RKO (cell line): ENCODE measurements around the gene KIFAP3.

ENCODE experiments used
- DNase-seq: peaks from one replicate; pipeline ENCODE4 v3.0.0-alpha.2; 2016; ENCODE audit warnings: low spot score

Gene KIFAP3

DNA sequence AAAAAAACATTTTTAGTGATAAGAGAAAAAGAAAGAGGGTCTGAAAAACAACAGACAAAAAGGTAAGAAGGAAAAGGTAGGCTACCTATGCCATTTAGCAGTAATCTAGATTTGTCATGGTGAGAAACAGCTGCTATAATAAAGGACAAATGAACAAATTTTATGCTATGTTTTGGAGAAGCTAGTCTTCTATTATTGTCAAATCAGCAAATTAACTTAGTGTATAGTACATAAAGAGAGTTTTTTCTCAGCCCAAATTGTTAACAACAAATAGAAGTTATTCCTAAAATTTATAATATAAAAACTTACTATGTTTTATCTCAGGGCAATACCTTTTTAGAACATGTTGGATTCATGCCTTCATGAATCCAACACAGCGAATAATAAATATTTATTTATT, 88.7 kb downstream of the KIFAP3 start:
- DNase-seq = no peak

DNA sequence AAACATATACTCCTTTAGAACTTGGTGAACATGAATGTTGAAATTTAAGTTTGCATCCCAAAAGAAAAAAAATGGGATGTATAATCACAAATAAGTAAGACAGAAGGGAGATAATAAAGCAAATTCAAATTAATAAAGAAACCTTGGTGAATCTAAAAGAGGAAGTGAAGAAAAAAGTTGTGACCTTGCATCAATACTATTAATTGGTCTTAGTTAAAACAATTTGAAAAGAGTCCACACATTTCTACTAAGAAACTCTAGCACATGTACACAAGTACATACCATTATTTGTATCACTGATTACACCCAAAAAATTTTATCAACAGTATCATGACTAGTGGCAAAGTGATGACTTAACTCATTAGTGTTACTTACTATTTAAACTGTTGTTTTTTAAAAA, 100.4 kb downstream of the KIFAP3 start:
- DNase-seq = no peak

DNA sequence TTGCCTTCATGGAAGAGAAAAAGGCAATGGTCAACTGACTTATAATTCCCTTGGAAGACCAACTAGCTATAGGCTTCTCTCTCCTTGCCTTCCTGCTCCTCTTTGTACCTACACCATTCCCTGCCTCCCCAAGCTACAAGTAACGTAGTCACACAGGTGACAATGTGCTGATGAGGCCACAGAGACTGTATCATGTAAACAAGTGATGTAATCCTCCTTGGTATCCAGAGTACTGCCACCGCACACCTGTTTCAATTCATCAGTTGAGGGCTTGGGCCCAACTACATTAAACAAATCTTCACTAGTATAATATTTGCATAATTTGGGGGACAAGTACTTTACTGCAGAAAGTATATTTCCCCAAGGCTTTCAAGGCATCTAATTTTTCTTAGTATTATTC, 104.4 kb downstream of the KIFAP3 start:
- no peak for DNase-seq

DNA sequence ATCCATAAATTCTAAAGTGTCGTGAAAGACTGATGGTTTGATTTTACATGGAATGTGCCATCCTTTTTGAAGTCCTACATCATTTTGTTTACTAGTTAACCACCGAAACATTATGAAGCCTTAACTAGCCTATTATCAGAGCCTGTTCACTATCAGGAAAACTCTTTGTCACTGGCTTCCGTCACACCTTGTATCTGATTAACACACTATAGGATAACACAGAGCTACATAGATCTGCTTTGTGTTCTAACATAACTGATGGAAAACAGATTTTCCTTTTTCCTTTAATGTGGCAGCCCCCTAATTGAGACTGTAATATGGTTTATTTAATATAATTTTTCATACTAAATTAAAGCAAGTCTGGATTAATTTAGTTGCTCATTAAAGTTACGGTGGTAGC, 106.3 kb downstream of the KIFAP3 start:
- no peak for DNase-seq

DNA sequence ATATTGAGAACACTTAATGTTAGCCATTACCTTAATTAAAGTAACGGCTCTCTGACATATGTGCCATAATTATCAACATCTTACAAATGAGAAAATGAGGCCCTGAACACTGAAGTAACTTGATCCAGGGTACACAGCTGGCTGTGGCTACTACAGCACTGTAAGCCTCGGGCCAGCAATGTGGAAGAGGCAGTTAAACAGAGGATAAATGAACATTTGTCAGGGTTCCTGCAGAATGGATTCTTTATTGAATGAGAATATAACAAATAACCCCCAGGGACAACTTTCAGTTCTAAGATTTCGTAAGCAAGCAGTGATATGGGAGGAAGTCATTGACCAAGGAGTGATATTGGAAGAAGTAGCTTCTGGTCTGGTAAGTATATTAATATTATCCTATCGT, 110.3 kb downstream of the KIFAP3 start:
- DNase-seq = no peak

DNA sequence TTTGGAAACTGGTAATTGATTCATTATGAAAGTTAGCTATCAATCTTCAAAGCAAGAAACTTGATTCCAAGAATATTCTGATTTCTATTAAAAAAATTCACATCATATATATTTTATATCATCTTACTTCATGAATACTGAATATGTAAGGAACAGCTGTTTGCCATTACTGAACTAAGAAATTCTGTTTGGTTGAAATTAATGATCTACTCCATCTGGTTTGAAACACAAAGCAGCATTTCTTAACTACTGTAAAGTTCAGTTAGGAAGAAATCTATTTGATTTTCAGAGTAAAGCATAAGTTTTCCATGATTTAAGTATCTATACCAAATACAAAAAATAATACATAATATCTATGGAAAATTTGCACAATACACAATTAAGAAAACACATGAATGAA, 114.8 kb downstream of the KIFAP3 start:
- no peak for DNase-seq

DNA sequence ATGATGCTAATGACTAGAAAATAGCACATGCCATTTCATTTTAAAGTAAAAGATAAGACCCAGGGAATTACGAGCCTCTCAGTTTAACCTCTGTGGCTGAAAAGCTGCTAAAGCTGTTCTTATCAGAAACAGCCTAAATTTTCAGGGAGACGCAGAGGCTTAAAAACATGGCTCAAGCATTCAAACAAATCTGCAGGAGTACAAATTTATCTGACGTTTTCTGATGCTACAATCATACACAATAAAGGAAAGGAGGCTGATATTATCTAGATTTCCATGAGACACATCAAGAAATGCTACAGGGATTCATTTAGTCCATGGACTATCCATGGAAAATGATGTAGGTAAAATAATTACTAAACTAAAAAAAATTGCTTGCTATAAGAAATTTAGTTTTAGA, 115.5 kb downstream of the KIFAP3 start:
- no peak for DNase-seq

DNA sequence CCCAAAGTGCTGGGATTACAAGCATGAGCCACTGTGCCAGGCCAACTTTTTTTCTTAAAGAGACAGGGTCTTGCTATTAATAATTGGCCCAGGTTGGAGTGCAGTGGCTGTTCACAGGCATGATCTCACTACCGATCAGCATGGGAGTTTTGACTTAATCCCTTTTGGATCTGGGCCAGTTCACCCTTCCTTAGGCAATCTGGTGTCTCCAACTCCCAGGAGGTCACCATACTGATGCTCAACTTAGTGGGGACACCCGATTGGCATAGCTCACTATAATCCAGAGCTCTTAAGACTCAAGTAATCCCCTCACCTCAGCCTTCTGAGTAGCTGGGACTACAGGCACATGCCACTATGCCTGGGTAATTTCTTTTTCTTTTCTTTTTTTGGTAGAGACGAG, 116.6 kb downstream of the KIFAP3 start:
- DNase-seq = no peak

DNA sequence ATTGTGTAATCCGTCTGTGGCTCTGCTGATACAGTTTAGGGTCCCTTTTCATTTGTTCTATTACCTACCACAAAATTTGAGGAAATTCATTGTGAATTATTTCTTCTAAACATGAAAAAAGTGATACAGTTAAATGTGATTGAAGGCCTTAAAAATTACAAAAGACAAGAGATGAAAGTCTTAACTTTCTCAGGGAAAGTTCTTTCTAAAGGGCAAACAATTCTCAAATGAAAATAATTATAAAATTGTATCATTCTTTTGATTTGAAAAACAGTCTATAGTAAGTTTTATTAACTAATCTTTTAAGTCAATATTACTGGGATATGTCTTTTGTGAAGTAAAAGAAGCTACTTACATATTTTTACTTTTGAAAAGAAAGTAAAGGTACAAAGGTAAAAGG, 123.4 kb downstream of the KIFAP3 start:
- no peak for DNase-seq

DNA sequence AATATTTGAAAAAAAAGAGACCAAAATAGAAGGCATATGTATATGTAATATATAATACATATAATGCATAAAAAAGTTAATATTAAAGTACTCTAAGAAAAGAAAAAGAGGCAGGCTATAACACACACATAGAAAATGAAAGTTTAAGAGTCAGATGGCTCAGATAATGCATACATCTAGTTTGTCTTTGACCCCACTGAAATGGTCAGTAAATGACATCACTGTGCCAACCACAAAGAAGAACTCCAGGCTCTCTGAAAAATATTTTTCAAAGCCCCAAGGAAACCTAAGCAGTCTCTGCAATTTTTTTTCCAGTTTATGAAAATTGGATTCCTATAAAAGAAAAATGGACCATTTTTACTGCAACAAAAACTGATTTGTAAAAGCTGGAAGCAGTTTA, 125.4 kb downstream of the KIFAP3 start:
- DNase-seq = no peak

DNA sequence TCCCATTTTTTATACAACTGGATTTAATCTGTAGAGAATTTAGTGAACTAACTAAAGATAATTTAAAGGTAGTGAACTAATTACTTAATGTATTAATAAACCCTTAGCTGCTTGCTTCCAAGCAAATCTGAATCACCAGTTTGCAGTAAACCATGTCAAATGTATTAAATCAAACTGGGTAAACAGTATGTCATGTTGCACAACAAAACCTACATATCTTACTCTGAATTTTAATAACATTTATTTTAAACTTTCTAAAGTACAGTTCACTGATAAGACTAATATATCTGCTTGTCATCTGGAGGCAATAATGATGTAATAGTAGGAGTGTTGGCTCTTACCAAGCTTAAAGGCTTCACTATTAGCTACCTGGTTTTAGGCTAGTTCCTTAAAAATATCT, 128.3 kb downstream of the KIFAP3 start:
- DNase-seq = no peak

DNA sequence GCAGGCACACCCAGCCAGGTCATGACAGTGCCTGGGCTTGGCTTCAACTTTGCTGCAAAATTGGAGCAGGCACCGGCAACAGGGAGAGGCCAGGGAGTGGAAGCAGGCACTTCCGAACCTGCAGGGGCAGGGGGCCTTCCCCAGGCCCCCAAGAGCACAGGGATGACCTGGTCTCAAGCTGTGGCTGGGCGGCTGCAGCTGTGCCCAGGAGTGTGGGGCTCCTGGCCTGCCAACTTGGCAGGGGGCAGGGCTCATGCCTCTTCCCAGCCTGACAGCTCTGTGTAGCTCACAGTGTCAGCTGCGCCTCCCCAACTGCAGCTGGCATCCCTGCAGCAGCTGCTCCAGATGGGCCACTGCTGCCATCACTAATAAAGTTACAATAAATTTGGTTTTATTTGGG, 129.3 kb downstream of the KIFAP3 start:
- no peak for DNase-seq

DNA sequence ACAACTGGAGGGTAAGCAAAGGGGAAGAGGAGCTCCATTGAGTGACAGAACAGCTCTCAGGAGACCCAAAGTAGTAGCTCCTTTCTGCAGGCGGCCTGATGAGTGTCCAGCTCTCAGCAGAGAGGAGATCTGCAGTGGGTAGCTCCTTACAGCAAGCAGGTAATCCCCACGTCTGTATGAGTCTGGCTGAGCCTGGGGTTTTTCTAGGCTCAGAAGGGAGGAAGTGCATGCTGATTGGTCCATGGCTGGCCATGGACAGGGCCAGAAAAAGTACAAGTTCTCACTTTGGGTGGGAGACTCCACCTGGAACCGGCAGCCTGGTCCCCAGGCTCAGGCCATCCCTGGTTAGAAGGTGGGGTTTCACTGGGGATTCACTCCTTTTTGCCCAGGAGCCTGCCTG, 129.9 kb downstream of the KIFAP3 start:
- no peak for DNase-seq

DNA sequence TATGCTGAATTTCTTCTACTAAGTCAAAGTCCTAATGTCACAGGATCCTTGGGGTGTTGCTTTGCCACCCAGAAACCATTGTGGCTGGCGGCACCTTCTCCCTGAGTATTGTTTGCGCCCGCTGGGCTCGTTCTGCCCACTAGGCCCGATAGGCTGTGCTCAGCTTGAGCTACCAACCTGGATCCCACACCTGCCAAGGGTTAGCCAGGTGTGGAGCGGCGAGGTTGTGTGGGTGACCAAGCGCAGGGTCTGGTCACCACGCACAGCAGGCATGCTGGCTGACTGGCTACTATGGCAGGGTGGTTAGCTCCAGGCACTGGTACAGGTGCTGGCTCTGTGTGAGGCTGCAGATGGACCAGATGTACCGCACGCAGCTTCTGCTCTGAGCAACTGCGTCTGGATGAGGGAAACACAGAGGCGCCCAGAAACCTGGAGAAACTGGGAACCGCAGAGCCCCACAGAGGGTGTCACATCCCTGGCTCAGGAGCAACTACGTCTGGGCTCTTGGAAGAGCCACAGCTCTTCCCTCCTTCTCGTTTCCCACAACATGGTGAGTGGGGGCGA, 130.4 kb downstream of the KIFAP3 start:
- DNase-seq = no peak

DNA sequence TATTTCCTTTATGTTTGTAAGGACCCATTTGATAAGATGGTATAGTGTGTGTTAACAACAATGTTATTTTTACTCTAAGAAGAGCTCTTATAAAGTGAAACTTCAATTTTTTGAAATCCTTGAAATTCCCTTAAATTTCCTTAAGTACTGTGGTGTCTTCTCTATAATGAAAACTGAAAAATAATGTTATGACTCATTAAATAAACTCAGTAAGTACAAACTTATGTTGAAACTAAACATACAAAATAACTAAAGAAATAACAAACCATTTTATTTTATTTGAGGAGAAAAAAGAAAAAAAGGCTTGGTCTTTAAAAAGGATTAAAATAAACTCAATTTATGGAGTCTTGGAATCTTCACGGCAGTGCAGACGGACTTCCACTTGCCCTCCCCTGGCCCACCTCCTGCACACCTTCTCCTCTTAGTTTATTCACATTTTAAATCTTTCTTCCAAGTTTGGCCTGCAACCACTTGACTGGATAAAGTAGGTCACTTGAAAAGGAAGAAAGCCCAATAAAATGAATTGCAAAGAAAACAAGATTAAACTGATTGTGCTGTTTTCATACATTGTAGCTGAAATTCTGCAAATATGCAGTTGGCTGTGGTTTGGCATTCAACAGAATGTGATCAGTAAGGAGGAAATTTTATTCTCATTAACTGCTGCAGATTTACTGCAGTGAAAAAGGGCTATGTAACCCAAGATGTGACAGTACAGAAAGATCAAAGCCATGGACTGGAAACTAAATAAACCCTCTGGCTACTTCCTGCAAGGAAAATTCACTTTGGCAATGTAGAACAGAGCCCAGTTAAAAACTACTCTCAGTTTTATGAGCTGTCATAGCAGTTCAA, 132.3 kb downstream of the KIFAP3 start:
- DNase-seq = no peak

DNA sequence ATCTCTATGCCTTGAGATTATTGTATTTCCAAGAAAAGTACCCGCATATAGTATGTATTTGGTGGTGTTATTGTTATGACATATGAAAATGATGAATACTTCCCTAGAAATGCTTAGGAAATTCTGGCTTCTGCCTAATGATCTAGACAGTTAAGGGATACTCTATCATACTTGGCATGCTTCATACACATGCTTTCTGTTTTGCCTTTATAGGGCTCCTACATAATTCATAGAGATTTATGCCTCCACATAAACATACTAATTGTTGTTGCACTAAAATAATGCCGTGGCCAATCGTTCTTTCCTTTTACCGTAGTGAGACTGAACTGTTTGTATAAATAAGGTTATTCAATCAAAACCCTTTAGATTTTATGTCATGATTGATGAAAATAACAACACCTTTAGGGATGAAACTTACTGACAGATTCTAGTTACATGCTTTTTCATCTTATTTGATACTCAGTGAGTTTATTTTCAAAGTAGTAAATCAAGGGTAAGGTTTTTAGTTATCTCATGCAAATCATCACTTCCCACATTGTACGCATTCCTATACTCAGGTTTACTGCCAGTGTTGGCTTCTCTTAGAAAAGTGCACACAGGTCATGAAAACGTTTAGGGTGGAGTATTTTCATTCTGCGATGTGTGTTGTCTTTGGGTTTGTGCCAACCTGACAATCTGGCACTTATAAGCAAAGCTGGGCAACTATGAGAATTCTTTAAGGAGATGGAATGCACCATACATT, 140.3 kb downstream of the KIFAP3 start:
- DNase-seq = no peak

DNA sequence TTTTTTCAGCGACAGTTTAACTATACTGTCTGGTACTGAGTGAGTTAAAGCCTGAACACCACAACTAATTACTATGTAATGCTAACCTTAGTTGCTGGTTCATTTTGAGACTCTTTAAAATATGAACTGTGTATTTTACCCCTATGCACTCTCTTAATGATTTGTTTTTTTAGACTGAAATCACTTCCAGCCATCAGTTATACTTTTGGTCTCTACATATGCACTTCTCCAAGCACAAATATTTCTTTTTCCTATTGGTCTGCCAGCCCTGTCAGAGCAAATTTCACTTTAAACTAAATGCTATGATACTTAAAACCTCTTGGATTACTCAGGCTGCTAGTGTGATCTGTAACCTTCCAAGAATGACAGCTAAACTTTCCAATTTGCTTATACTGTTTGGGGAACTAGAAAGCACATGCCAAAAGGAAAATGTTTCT, 142.7 kb downstream of the KIFAP3 start:
- DNase-seq = no peak

DNA sequence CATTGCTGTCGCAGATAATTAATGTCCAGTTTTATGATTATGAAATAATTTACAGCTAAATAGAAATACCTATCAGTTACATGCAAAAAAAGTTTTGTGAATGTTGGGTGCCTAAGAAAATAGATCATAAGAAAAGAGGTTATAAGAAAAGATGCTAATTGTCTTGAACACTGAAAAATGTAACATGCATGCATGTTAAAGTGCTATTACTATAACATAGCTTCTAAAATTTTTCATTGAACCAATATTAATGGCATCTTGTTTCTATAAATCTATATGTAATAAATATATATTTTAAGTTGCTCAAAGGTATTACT, 145.3 kb downstream of the KIFAP3 start:
- no peak for DNase-seq

DNA sequence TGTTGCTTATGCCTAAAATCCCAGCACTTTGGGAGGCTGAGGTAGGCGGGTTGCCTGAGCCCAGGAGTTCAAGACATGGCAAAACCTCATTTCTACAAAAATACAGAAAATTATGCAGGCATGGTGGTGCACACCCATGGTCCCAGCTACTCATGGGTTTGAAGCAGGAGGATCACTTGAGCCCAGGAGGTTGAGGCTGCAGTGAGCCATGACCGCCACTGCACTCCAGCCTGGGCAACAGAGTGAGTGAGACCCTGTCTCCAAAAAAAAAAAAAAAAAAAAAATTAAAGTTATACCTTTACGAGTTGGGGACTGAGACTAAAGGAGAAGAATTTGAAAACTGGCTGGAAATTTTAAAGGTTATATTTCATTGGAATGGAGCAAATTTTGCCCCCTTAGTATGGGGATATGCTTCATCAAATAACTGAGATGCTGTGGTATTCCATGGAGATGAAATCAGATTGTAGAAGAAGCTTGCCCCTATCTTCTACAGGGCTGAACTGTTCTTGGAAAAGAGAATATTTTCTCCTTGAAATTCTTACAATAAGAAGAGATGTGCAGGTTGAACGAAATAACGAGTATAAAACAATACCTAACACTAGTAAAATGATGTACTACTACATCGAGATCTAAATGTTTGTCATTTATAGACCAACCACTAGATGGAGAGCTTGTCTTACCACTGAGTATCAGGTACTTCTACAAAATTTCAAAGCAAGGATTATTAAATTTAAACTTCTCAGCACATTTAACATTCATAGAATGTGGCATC, 145.9 kb downstream of the KIFAP3 start:
- DNase-seq = peak; percentile 84

DNA sequence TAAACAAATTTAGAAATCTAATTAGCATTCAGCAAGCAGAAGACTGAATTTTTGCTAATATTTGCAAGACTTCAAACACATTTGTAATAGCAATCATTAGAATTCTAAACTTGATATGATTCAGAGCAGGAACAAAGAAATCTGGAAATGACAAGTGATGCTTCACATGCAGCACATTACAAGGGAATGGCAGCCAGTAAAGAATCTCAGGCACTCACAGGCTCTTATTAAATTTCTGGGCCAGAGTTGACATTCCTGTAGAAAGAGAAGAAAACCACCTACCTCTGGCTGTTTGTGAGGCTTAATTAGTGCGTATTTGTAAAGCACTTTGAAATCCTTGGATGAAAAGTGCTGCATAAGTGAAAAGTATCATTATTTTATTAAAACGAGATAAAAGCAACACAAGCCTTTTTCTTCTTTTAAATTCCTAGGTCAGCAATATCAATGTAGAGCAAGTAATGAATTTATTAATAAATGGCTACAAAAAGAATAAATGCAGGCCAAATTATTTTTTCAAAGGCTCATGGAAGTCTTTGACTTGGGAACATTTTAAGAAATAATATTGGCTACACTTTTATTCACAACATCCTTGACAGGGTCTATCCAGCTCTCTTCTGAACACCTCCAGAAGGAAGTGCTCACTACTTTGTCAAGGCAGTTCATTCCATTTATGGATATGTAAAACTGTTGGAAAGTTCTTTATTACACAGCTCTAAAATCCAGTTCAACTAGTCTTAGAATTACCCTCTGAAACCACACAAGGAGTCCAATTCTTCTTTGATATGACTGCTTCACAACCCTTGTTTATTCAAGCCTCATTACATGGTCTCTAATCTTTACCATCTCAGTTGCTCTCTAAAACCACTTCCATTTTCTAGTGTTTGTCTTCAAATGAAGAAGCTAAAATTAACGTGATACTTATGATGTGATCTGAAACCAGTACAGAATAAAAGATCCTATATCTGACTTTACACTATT, 148.7 kb downstream of the KIFAP3 start:
- no peak for DNase-seq

DNA sequence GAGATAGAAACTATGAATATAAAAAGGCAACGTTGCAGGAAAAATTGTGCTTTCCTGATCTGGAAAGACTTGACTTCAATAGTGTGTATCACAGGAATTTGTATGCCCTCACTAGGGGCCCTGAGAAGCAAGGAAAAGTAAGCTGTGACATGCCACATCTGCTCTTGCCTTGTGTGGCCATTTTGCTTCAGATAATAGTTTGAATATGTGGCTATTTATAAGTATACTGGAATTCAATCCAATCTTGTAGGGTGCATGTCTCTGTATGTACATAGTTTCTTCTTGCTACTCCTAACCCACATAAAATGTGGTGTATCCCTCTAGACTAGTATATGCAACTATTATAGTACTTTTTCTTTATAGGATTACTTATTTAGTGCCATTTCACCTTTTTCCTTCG, 149.7 kb downstream of the KIFAP3 start:
- no peak for DNase-seq
